HEK293T (cell line): ENCODE data around the gene RNF38.
"Not testable (repeated sequence)": the region's sequence is repeated elsewhere in the genome, so short reads cannot be mapped to it uniquely, and the experiment has no call there.

Source experiments
- CTCF ChIA-PET: fragments of 350-600 bp; formaldehyde crosslinking; extraction: SDS; loops from one replicate; lab custom pipeline; 2021; ENCODE audit warnings: antibody characterized with exemption, inconsistent platforms; lab: Yijun Ruan, JAX
- POLR2A ChIA-PET: fragments of 350-600 bp; formaldehyde crosslinking; extraction: SDS; loops from one replicate; lab custom pipeline; 2020; ENCODE audit warnings: antibody characterized with exemption, inconsistent platforms; lab: Yijun Ruan, JAX
- DNase-seq: peaks from one replicate; pipeline ENCODE4 v3.0.0; 2012; ENCODE audit warnings: mixed read lengths; ENCODE audit errors: extremely low spot score
- ARNT ChIP-seq: fragments of 450-650 bp; IDR thresholded peaks from 2 replicates; pipeline ENCODE4 v1.6.1; 2017; ENCODE audit warnings: mild to moderate bottlenecking
- BHLHE40 ChIP-seq: fragments of 450-650 bp; IDR thresholded peaks from 2 replicates; pipeline ENCODE4 v1.6.1; 2016; ENCODE audit warnings: mild to moderate bottlenecking, moderate library complexity, borderline replicate concordance
- CTBP1 ChIP-seq: fragments of 450-650 bp; IDR thresholded peaks from 2 replicates; pipeline ENCODE4 v1.6.1; 2016; ENCODE audit warnings: borderline replicate concordance
- ELF4 ChIP-seq: fragments of 450-650 bp; IDR thresholded peaks from 2 replicates; pipeline ENCODE4 v1.6.1; 2017; ENCODE audit warnings: antibody characterized with exemption
- FOXA1 ChIP-seq: fragments of 450-650 bp; IDR thresholded peaks from 2 replicates; pipeline ENCODE4 v1.6.1; 2016; ENCODE audit warnings: mild to moderate bottlenecking
- FOXK2 ChIP-seq: fragments of 450-650 bp; IDR thresholded peaks from 2 replicates; pipeline ENCODE4 v1.6.1; 2016; ENCODE audit warnings: mild to moderate bottlenecking
- FOXM1 ChIP-seq: fragments of 450-650 bp; IDR thresholded peaks from 2 replicates; pipeline ENCODE4 v1.6.1; 2017; ENCODE audit warnings: mild to moderate bottlenecking, borderline replicate concordance
- HDGF ChIP-seq: fragments of 450-650 bp; IDR thresholded peaks from 2 replicates; pipeline ENCODE4 v1.6.1; 2017; ENCODE audit warnings: antibody characterized with exemption, borderline replicate concordance
- L3MBTL2 ChIP-seq: fragments of 450-650 bp; conservative IDR thresholded peaks from 2 replicates; pipeline ENCODE4 v1.6.1; 2016; ENCODE audit warnings: mild to moderate bottlenecking
- LEF1 ChIP-seq: fragments of 450-650 bp; IDR thresholded peaks from 2 replicates; pipeline ENCODE4 v1.6.1; 2017; ENCODE audit warnings: mild to moderate bottlenecking, borderline replicate concordance
- NFRKB ChIP-seq: fragments of 450-650 bp; IDR thresholded peaks from 2 replicates; pipeline ENCODE4 v1.6.1; 2016; ENCODE audit warnings: mild to moderate bottlenecking, moderate library complexity
- SP1 ChIP-seq: fragments of 450-650 bp; IDR thresholded peaks from 2 replicates; pipeline ENCODE4 v1.6.1; 2017
- SUZ12 ChIP-seq: fragments of 450-650 bp; IDR thresholded peaks from 2 replicates; pipeline ENCODE4 v1.6.1; 2016; ENCODE audit warnings: mild to moderate bottlenecking
- TARDBP ChIP-seq: fragments of 450-650 bp; IDR thresholded peaks from 2 replicates; pipeline ENCODE4 v1.6.1; 2016
- ZNF384 ChIP-seq: fragments of 450-650 bp; IDR thresholded peaks from 2 replicates; pipeline ENCODE4 v1.6.1; 2016
- TF ChIP-seq, protein P1 (sequence below): fragments of 450-650 bp; IDR thresholded peaks from 2 replicates; pipeline ENCODE4 v1.6.1; 2016

Gene RNF38

DNA sequence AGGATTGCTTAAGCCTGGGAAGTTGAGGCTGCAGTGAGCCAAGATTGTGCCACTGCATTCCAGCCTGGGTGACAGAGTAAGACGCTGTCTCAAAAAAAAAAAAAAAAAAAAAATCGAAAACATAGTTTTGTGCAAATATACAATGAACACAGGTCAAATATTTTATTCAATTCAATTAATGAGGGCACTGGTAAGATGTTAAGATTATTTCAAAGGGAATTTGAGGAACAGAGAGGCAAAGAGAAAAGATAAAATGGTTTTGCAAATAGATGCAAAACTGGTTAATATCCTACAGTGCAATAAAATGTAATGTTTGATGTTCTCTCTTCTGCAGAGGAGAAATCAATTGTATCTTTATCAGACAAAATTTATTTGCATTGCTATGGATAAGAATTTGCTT lies 102.3 kb downstream of the RNF38 start:
- TF ChIP-seq FOXK2: no peak
- DNase-seq: no peak
- ChIA-PET POLR2A (no interaction called here), CTCF (no interaction called here)

DNA sequence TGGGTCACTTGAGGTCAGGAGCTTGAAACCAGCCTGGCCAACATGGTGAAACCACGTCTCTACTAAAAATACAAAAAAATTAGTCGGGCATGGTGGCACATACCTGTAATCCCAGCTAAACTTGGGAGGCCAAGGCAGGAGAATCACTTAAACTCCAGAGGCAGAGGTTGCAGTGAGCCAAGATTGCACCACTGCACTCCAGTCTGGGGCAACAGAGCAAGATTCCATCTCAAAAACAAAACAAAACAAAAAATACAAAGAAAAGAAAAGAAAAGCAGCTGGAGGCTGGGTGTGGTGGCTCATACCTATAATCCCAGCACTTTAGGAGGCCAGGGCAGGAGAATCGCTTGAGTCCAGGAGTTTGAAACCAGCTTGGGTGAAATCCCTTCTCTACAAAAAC lies 105.1 kb downstream of the RNF38 start:
- POLR2A ChIA-PET: interaction anchor here (1.8 kb wide), 1 partner anchor 36 kb away, joined by 6 read pairs; the partner anchor contains the start of gene GNE
- DNase-seq, CTCF ChIA-PET: not testable (repeated sequence)

DNA sequence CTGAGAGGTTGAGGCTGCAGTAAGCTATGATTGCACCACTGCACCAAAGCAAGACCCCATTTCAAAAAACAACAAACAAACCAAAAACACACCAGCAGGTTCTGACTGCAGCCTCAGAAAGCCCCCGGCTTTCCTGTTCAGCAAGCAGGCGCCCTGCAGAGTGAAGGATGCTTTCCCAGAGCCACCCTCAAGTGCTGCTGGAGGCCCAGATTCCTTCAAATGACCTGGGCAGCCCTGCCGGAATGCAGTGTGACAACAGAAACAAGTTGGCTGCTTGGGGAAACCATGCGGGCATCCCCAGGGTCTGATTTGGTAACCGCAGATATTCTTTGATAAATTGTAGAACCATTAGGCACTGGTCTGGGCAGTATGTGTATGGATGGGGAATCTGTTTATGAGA lies 106.2 kb downstream of the RNF38 start:
- no peak for TF ChIP-seq ELF4
- TF ChIP-seq FOXA1: no peak
- no peak for TF ChIP-seq LEF1
- TF ChIP-seq HDGF: no peak
- TF ChIP-seq FOXM1: no peak
- TF ChIP-seq, protein P1, sequence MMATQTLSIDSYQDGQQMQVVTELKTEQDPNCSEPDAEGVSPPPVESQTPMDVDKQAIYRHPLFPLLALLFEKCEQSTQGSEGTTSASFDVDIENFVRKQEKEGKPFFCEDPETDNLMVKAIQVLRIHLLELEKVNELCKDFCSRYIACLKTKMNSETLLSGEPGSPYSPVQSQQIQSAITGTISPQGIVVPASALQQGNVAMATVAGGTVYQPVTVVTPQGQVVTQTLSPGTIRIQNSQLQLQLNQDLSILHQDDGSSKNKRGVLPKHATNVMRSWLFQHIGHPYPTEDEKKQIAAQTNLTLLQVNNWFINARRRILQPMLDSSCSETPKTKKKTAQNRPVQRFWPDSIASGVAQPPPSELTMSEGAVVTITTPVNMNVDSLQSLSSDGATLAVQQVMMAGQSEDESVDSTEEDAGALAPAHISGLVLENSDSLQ: no peak
- TF ChIP-seq L3MBTL2: no peak
- no peak for TF ChIP-seq ARNT
- TF ChIP-seq FOXK2: no peak
- no peak for TF ChIP-seq SUZ12
- no peak for TF ChIP-seq BHLHE40
- TF ChIP-seq ZNF384: no peak
- no peak for TF ChIP-seq CTBP1
- no peak for TF ChIP-seq TARDBP
- TF ChIP-seq SP1: no peak
- TF ChIP-seq NFRKB: no peak
- ChIA-PET POLR2A (interaction anchor here (1.8 kb wide), 1 partner anchor 35 kb away, joined by 6 read pairs; the partner anchor contains the start of gene GNE), CTCF (no interaction called here)
- no peak for DNase-seq

DNA sequence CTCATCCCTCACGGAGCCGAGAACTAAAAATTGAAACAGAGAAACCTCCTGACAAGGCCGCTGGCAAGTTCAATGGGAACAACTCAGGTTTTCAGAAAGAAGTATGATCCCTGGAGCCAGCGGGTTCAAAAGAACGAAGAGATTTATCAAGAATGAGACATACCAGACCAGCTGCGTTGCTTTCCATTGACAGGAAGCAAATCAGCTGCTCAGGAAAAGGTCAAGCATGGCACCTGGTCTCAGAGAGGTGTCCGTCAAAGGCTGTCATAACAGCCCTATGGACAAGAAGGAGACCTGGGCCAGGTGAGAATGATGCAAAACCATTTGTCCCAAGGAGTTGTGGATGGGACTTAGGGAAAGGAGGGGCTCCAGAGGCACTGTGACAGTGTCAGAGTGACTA lies 106.9 kb downstream of the RNF38 start:
- no peak for DNase-seq
- ChIA-PET CTCF (no interaction called here), POLR2A (no interaction called here)
- TF ChIP-seq HDGF (no peak), FOXA1 (no peak), NFRKB (no peak), BHLHE40 (no peak), FOXK2 (no peak), FOXM1 (no peak), SP1 (no peak), CTBP1 (no peak)
- TF ChIP-seq, protein P1: no peak

DNA sequence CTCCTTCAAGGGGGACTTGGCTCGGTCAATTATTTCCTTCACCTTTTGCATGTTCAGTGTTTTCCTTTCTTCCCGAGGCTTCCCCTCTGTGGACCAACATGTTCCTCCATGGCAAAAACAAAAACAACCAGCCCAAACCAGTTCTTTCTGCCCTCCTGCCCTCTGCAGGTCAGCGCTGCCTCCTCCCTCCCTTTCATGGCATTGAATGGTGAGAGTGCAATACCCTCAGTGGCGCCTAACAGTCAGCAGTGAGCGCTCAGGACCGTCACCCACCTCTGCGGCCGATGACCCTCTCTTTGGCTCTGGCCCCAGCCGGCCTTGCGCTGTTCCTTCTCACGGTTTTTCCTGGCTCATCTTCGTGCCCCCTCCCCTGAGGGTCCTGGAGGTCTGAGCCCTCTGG lies 107.4 kb downstream of the RNF38 start:
- CTCF ChIA-PET: no interaction called here

DNA sequence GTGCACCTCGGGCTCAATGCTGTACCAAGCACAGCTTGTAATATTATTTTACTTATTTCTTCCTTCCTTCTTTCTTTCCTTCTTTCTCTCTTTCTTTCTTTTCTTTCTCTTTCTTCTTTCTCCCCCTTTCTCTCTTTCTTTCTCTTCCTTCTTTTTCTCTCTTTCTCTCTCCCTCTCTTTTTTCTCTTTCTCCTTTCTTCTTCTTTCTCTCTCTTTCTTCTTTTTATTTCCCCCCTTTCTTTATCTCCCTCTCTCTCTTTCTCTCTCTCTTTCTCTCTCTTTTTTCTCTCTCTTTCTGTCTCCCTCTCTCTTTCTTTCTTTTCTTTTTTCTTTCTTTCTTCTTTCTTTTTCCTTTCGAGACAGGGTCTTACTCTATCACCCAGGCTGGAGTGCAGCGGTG lies 109.1 kb downstream of the RNF38 start:
- TF ChIP-seq FOXK2 (no peak), FOXM1 (no peak), NFRKB (no peak), FOXA1 (no peak), HDGF (no peak), ELF4 (no peak), CTBP1 (no peak)
- TF ChIP-seq, protein P1: no peak
- DNase-seq: no peak
- POLR2A ChIA-PET: no interaction called here
- CTCF ChIA-PET: no interaction called here

More for the DNA sequence above, 107.4 kb downstream of the RNF38 start:
- POLR2A ChIA-PET: no interaction called here
- TF ChIP-seq LEF1: no peak
- TF ChIP-seq, protein P1: no peak
- no peak for TF ChIP-seq SP1
- no peak for TF ChIP-seq ZNF384
- TF ChIP-seq CTBP1: no peak
- TF ChIP-seq FOXK2: no peak
- no peak for TF ChIP-seq L3MBTL2
- no peak for TF ChIP-seq SUZ12
- TF ChIP-seq BHLHE40: no peak
- no peak for DNase-seq

DNA sequence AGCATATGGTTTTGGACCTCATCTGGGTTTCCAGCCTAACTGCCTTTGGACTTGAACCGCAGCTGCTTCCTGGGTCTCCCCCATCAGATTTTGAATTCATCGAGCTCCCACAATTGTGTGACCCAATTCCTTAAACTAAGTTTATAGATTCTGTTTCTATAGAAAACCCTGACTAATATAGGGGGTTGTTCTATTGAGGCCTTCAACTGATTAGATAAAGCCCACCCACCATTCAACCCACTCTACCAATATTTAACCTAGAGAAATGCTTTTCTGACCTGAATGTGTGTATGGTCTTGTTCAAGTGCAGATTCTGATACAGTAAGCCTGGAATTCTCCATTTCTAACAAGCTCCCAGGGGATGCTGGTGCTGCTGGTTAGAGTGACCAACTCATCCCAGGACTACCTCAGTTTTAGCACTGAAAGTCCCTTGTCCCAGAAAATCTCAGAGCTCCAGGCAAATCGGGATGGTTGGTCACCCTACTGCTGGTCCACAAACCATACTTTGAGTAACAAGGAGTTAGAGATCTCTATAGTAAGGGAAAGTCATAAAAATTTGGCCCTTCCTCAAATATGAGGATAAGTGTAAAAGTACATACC lies 110.1 kb downstream of the RNF38 start:
- DNase-seq: no peak
- TF ChIP-seq FOXK2 (no peak), FOXM1 (no peak), ELF4 (no peak), BHLHE40 (no peak), ZNF384 (no peak), TARDBP (no peak), CTBP1 (no peak)
- CTCF ChIA-PET: no interaction called here
- POLR2A ChIA-PET: no interaction called here
